Activated CD4-positive, CD25-positive, alpha-beta regulatory T cell treated with anti-CD3 and anti-CD28 coated beads, Interleukin-2, amount 50 U/mL, for 24 hours (primary cell): ENCODE results near the gene THOC1.

Experiments used
- ATAC-seq, 2 donors: fragments of 150-1000 bp; cut with Tn5 transposase; one replicate each; pipeline ENCODE4 v1.10.0; 2021; ENCODE audit warnings: mild to moderate bottlenecking in 1 of 2, moderate library complexity in 1 of 2

THOC1 gene

DNA sequence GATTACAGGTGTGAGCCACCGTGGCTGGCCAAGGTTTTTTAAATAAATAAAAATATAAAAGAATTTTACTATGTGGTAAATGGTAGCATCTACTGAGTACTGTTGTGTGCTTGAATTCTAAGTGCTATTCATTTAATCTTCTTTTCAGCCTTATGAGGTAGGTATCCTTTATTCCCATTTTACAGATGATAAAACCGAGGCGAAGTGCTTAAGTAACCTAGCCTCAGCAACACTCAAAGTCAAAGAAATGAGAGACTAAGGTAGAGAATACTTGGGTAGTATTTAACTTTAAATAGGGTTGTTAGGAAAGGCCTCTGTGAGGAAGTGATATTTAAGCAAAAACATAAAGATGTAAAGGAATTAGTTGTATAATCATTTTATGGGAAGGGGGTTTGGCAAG lies 5.7 kb upstream of the THOC1 start:
- ATAC-seq: no peak

- no peak for ATAC-seq
These were observed 4.8 kb upstream of the THOC1 start for GRCh38 chr18:272650-273049.

DNA sequence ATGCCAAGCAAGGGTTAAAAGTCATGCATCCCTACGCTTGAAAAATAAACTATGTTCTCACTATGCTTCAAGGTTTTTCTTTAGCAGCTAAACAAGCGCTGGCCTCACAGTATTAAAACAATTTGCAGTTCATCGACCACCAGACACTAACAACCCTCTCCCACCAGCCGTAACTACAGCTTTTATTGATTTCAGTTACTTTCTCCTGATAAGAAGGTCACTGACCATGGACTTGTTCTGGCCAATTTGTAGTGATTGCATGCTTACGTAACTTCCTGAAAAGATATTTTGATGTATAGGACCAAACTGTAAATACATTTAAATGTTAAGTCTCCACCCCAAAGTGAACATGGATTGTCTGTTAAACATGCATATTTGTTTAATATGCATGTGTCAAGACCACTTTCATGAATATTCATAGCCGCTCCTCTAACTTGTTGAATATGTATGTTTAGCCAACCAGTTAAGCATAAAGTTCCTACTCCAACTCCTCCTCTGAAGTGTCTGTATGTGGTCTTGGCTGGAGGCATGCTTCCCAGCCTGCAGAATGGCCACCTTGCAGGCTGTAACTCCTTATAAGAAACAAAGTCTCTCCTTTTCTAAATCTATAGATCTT lies 1.7 kb upstream of the THOC1 start:
- no peak for ATAC-seq

GRCh38 chr18:267380-267687 lies 513 bp downstream of the THOC1 start:
- no peak for ATAC-seq

- no peak for ATAC-seq
These were observed 6.3 kb downstream of the THOC1 start for GRCh38 chr18:261398-262073.

DNA sequence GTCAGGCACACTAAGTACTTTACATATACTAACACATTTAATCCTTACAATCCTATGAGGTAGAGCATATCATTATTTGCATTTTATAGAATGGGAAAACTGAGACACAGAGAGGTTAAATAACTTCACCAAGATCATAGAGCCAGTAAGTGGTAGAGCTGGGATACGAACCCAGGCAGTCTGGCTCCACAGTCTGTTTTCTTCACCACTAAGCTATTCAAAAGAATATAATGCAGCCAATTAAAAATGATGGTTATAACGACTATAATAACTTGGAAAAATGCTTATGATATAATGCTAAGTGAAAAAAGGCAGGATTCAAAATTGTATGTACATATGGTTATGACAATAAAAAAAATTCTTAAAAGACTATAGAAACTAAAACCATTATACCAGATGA lies 7.3 kb downstream of the THOC1 start:
- ATAC-seq: no peak

GRCh38 chr18:255171-255570 lies 12.7 kb downstream of the THOC1 start:
- ATAC-seq: no peak

DNA sequence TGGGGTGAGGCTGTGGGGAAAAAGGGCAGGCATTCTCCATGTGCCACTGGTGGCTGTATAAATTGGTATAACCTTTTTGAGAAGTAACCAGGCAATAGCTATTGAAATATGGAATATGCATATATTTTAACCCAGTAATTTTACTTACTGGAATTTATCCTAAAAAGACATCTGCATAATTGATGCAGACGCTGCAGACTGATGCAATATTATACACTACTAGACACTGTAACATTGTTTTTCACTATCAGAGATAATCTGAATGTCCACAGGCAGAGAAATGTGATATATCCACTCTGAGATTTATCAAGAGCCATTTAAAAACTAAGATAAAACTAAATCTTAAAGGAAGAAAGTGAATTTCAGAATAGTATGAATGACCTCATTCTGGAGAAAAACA lies 14.7 kb downstream of the THOC1 start:
- ATAC-seq: no peak

DNA sequence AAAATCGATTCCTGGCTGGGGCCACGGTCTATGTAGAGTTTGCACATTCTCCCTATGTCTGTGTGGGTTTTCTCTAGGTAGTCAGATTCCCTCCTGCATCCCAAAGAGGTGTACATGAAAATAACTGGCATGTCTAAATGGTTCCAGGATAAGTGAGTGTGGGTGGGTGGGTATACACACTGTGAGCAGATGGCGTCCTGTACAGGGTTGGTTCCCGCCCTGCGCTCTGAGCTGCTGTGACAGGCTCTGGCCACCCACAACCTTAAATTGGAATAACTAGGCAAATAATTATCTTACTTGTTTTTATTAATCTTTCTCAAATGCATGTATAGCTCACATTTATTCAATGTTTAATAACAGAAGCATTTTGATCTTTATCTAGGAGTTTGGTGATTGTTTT lies 16.3 kb downstream of the THOC1 start:
- ATAC-seq: no peak

- no peak for ATAC-seq
These were observed 17.2 kb downstream of the THOC1 start for GRCh38 chr18:250685-251084.

- ATAC-seq: no peak
These were observed 19.8 kb downstream of the THOC1 start for GRCh38 chr18:248053-248452.

DNA sequence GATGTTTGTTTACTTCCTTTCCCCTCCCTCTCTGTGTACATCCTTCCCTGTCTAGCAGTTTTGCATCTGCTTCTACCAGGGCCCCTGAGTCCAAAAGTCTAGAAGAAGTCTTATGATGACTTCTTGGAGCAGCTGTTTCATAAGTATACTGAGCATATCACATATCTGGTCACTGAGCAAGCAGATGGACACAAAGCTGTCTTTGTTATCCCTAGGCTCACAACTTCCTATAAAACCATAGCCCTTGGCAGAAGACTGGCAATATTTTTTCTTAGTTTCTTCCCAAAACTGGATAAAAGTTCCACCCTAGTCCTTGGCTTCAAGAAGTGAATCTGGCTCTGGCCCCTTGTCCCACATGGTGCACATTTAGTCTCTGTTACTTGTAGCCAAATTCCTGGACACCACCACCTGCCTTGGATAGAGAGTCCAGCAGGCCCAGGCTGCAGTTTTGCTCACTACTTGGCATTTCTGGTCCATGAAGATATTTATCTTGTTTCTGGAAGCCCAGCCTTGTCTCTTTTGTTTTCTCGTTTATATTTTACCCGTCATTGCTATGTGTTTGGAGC lies 22.5 kb downstream of the THOC1 start:
- ATAC-seq: no peak

GRCh38 chr18:240175-240574 lies 27.7 kb downstream of the THOC1 start:
- no peak for ATAC-seq

GRCh38 chr18:231563-231962 lies 36.3 kb downstream of the THOC1 start:
- no peak for ATAC-seq

GRCh38 chr18:228586-228985 lies 39.3 kb downstream of the THOC1 start:
- ATAC-seq: no peak

DNA sequence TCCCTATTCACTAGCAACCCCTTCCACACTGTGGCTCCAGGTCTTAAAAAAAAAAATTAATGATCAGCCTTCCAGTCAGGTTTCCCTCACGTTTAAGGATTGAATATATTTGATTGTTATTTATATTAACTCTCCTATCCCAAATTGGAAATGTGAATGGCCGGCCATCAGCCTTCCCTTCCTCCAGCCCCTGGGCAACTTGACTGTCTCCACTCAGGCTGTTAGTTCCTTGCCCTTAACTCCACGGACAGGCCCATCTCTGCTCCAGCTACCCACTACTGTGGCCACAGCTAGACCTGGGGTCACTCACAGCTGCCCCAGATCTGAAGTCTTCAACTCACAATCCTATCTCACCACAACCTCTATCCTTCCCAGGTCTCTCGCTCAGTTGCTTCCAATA lies 39.9 kb downstream of the THOC1 start:
- ATAC-seq: no peak

GRCh38 chr18:227374-227773 lies 40.5 kb downstream of the THOC1 start:
- ATAC-seq: no peak

DNA sequence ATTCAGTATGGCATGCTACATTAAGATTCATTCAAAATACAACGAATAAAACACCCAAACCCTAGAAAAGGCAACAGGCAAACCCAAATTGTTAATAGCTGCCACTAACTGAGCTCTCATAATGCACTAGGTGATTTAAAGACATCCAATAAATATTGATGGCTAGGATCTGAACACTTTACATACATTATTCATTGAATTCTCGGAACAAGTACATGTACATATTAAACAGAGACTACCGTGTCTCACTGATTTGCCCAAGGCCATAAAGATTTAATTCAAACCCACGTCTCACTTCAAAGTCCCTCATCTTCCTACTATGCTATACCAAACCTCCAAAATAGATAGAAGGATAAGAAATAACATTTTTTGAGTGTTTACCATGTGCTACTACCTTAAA lies 42.1 kb downstream of the THOC1 start:
- ATAC-seq: no peak

DNA sequence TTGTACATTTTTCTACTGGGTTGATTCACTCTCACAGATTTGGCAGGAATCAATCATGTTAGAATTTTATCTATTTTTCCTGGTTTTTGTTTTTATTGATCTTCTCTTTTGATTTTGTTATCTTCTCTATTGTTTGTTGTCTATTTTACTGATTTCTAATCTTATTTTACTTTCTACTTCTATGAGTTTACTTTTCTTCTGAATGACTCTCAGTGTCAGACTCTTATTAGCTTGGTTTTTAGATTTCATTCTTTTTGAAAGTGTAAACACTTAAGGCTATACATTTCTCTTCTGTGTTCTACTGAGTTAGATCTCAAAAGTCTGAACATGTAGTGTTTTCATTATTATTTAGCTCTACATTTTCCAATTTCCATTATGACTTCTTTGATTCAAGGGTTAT lies 47.1 kb downstream of the THOC1 start:
- no peak for ATAC-seq

GRCh38 chr18:217532-218336 lies 50.1 kb downstream of the THOC1 start:
- no peak for ATAC-seq

- ATAC-seq: no peak
These were observed 52.3 kb downstream of the THOC1 start for GRCh38 chr18:215448-216010.

- no peak for ATAC-seq
These were observed 53.9 kb downstream of the THOC1 start for GRCh38 chr18:213966-214365.

GRCh38 chr18:213505-213904 lies 54.3 kb downstream of the THOC1 start:
- no peak for ATAC-seq

GRCh38 chr18:212780-213179 lies 55.1 kb downstream of the THOC1 start:
- ATAC-seq: no peak
